MV-4-11 (cell line): ENCODE data around the gene SERPINB6.
"Not testable (repeated sequence)": the region's sequence is repeated elsewhere in the genome, so short reads cannot be mapped to it uniquely, and the experiment has no call there.

Experiments used
- DNase-seq: peaks from one replicate; lab custom pipeline; 2025; lab: John Stamatoyannopoulos, UW

The SERPINB6 gene

GRCh38 chr6:2938004-2938631 is 33.2 kb downstream of the SERPINB6 start:
- no peak for DNase-seq

GRCh38 chr6:2937627-2938003 is 33.8 kb downstream of the SERPINB6 start:
- peak; percentile 31 for DNase-seq

GRCh38 chr6:2935566-2936291 is 35.6 kb downstream of the SERPINB6 start:
- DNase-seq, result no peak

GRCh38 chr6:2934057-2934456 is 37.3 kb downstream of the SERPINB6 start:
- no peak for DNase-seq

- DNase-seq, result not testable (repeated sequence)
Measured at GRCh38 chr6:2932911-2933310, 38.5 kb downstream of the SERPINB6 start.

GRCh38 chr6:2931970-2932748 is 39.2 kb downstream of the SERPINB6 start:
- peak; percentile 63 for DNase-seq

GRCh38 chr6:2931055-2931454 is 40.3 kb downstream of the SERPINB6 start:
- no peak for DNase-seq

- not testable (repeated sequence) for DNase-seq
Measured at GRCh38 chr6:2927931-2928330, 43.4 kb downstream of the SERPINB6 start.

GRCh38 chr6:2925842-2926747 is 45.3 kb downstream of the SERPINB6 start:
- DNase-seq, result not testable (repeated sequence)

- no peak for DNase-seq
Measured at GRCh38 chr6:2921520-2922115, 49.7 kb downstream of the SERPINB6 start.

GRCh38 chr6:2920671-2921112 is 50.7 kb downstream of the SERPINB6 start:
- no peak for DNase-seq

GRCh38 chr6:2919886-2920285 is 51.5 kb downstream of the SERPINB6 start:
- DNase-seq, result no peak

- no peak for DNase-seq
Measured at GRCh38 chr6:2919401-2919800, 52.0 kb downstream of the SERPINB6 start.

- peak; percentile 85 for DNase-seq
Measured at GRCh38 chr6:2918936-2919335, 52.4 kb downstream of the SERPINB6 start.

- DNase-seq, result no peak
Measured at GRCh38 chr6:2917801-2918445, 53.4 kb downstream of the SERPINB6 start.

GRCh38 chr6:2917065-2917464 is 54.3 kb downstream of the SERPINB6 start:
- no peak for DNase-seq

- DNase-seq, result no peak
Measured at GRCh38 chr6:2916158-2916925, 55.0 kb downstream of the SERPINB6 start.

GRCh38 chr6:2915150-2915549 is 56.2 kb downstream of the SERPINB6 start:
- no peak for DNase-seq

- peak; percentile 53 for DNase-seq
Measured at GRCh38 chr6:2914318-2914660, 57.1 kb downstream of the SERPINB6 start.

GRCh38 chr6:2913621-2914317 is 57.6 kb downstream of the SERPINB6 start:
- DNase-seq, result no peak
